H9 (cell line): ENCODE measurements around the gene ATG7. TPM values are rescaled to one million over a fixed set of nuclear protein-coding genes. Genes with fewer than 3 reads are reported as not detected.

Experiments
- DNase-seq: peaks from one replicate; pipeline ENCODE4 v3.0.0-alpha.2; 2017
- H2AFZ ChIP-seq: one replicate; pipeline ENCODE4 v1.6.1; 2013; ENCODE audit warnings: mild to moderate bottlenecking, low read length, control low read depth, moderate library complexity
- H2AK5ac ChIP-seq: 2 replicates; pipeline ENCODE4 v1.6.1; 2013; ENCODE audit warnings: low read length, control low read depth, mixed read lengths; ENCODE audit not compliant: insufficient read length
- H2BK120ac ChIP-seq: one replicate; pipeline ENCODE4 v1.6.1; 2013; ENCODE audit warnings: low read depth, mild to moderate bottlenecking, low read length, control low read depth, inconsistent platforms; ENCODE audit not compliant: poor library complexity, severe bottlenecking
- H2BK12ac ChIP-seq: 2 replicates; pipeline ENCODE4 v1.6.1; 2013; ENCODE audit warnings: low read length, control low read depth, mixed read lengths, low read depth; ENCODE audit not compliant: insufficient read length
- H2BK15ac ChIP-seq: 2 replicates; pipeline ENCODE4 v1.6.1; 2013; ENCODE audit warnings: low read depth, low read length, control low read depth
- H2BK20ac ChIP-seq: one replicate; pipeline ENCODE4 v1.6.1; 2013; ENCODE audit warnings: low read depth, mild to moderate bottlenecking, low read length, control low read depth, inconsistent platforms; ENCODE audit not compliant: poor library complexity, severe bottlenecking
- H2BK5ac ChIP-seq: 2 replicates; pipeline ENCODE4 v1.6.1; 2013; ENCODE audit warnings: low read length, control low read depth, mixed read lengths; ENCODE audit not compliant: insufficient read length
- H3K14ac ChIP-seq: 2 replicates; pipeline ENCODE4 v1.6.1; 2013; ENCODE audit warnings: low read length, control low read depth; ENCODE audit not compliant: insufficient read depth
- H3K18ac ChIP-seq: 2 replicates; pipeline ENCODE4 v1.6.1; 2013; ENCODE audit warnings: low read depth, mild to moderate bottlenecking, mixed read lengths, low read length, control low read depth; ENCODE audit not compliant: insufficient read length
- H3K23ac ChIP-seq: 2 replicates; pipeline ENCODE4 v1.6.1; 2013; ENCODE audit warnings: low read length, control low read depth, mixed read lengths, low read depth; ENCODE audit not compliant: insufficient read length
- H3K23me2 ChIP-seq: 2 replicates; pipeline ENCODE4 v1.6.1; 2013; ENCODE audit warnings: low read depth, mild to moderate bottlenecking, mixed read lengths, low read length, control low read depth; ENCODE audit not compliant: insufficient read length, poor library complexity, severe bottlenecking
- H3K27ac ChIP-seq: 2 replicates; pipeline ENCODE4 v1.5.1; 2013; ENCODE audit warnings: low read length, control low read depth, mixed read lengths, low read depth; ENCODE audit not compliant: insufficient read length
- H3K27me3 ChIP-seq: 2 replicates; pipeline ENCODE4 v1.6.1; 2013; ENCODE audit warnings: low read length, control low read depth, inconsistent platforms; ENCODE audit not compliant: insufficient read depth
- H3K4ac ChIP-seq: 2 replicates; pipeline ENCODE4 v1.6.1; 2013; ENCODE audit warnings: low read depth, mild to moderate bottlenecking, control low read depth, inconsistent platforms, low read length, moderate library complexity
- H3K4me1 ChIP-seq: 2 replicates; pipeline ENCODE4 v1.6.1; 2013; ENCODE audit warnings: low read length, control low read depth, inconsistent platforms; ENCODE audit not compliant: insufficient read depth
- H3K4me2 ChIP-seq: 2 replicates; pipeline ENCODE4 v1.6.1; 2013; ENCODE audit warnings: low read length, control low read depth, mixed read lengths; ENCODE audit not compliant: insufficient read length, insufficient read depth
- H3K56ac ChIP-seq: 2 replicates; pipeline ENCODE4 v1.6.1; 2013; ENCODE audit warnings: low read depth, mild to moderate bottlenecking, mixed read lengths, low read length, control low read depth; ENCODE audit not compliant: insufficient read length
- H3K79me1 ChIP-seq: 2 replicates; pipeline ENCODE4 v1.6.1; 2013; ENCODE audit warnings: low read depth, mild to moderate bottlenecking, moderate library complexity, low read length, control low read depth, inconsistent platforms; ENCODE audit not compliant: insufficient read depth, poor library complexity, severe bottlenecking
- H3K79me2 ChIP-seq: 2 replicates; pipeline ENCODE4 v1.6.1; 2013; ENCODE audit warnings: low read length, control low read depth, inconsistent platforms; ENCODE audit not compliant: insufficient read depth
- H3K9ac ChIP-seq: 2 replicates; pipeline ENCODE4 v1.6.1; 2013; ENCODE audit warnings: low read length, control low read depth, mixed read lengths; ENCODE audit not compliant: insufficient read length; ENCODE audit errors: extremely low read depth
- H3K9me3 ChIP-seq: one replicate; pipeline ENCODE4 v1.6.1; 2013; ENCODE audit warnings: low read depth, low read length, inconsistent platforms; ENCODE audit not compliant: control insufficient read depth
- H3T11ph ChIP-seq: one replicate; pipeline ENCODE4 v1.6.1; 2013; ENCODE audit warnings: mild to moderate bottlenecking, low read length, control low read depth, inconsistent platforms
- H4K20me1 ChIP-seq: one replicate; pipeline ENCODE4 v1.6.1; 2013; ENCODE audit not compliant: control insufficient read depth, insufficient read length, insufficient read depth
- H4K5ac ChIP-seq: 2 replicates; pipeline ENCODE4 v1.6.1; 2013; ENCODE audit warnings: low read depth, mild to moderate bottlenecking, mixed read lengths, low read length, control low read depth; ENCODE audit not compliant: insufficient read length
- H4K8ac ChIP-seq: replicated peaks from 2 replicates; pipeline ENCODE4 v1.6.1; 2013; ENCODE audit warnings: low read length, control low read depth, mixed read lengths, low read depth; ENCODE audit not compliant: insufficient read length
- H4K91ac ChIP-seq: 2 replicates; pipeline ENCODE4 v1.6.1; 2013; ENCODE audit warnings: low read depth, mild to moderate bottlenecking, moderate library complexity, mixed read lengths, low read length, control low read depth; ENCODE audit not compliant: insufficient read length
- H3K27ac Mint-ChIP-seq, 3 experiments: 2 replicates in 2 of 3; 3 replicates in 1 of 3; pipeline ENCODE4 v1.8.0; 2020 to 2021; ENCODE audit warnings: mixed read lengths in 3 of 3, mild to moderate bottlenecking in 1 of 3, moderate library complexity in 1 of 3
- H3K27me3 Mint-ChIP-seq: 2 replicates; pipeline ENCODE4 v1.8.0; 2021; ENCODE audit warnings: low read depth, mild to moderate bottlenecking, moderate library complexity, mixed read lengths
- H3K36me3 Mint-ChIP-seq, 3 experiments: 2 replicates in 2 of 3; 3 replicates in 1 of 3; pipeline ENCODE4 v1.8.0; 2020 to 2021; ENCODE audit warnings: low read depth in 3 of 3, mixed read lengths in 3 of 3; ENCODE audit not compliant: insufficient read depth in 1 of 3
- H3K4me1 Mint-ChIP-seq, 2 experiments: 2 replicates each; pipeline ENCODE4 v1.8.0; 2020; ENCODE audit warnings: mixed read lengths in 2 of 2
- H3K4me3 Mint-ChIP-seq, 2 experiments: 2 replicates in 1 of 2; 3 replicates in 1 of 2; pipeline ENCODE4 v1.8.0; 2020 to 2021; ENCODE audit warnings: mild to moderate bottlenecking in 2 of 2, mixed read lengths in 2 of 2, moderate library complexity in 1 of 2
- H3K9me3 Mint-ChIP-seq, 2 experiments: 2 replicates in 1 of 2; 3 replicates in 1 of 2; pipeline ENCODE4 v1.8.0; 2020; ENCODE audit warnings: mild to moderate bottlenecking in 2 of 2, mixed read lengths in 2 of 2, moderate library complexity in 1 of 2
- CTCF ChIP-seq: fragments of 200-600 bp; sonication (generic); conservative IDR thresholded peaks from 3 replicates; pipeline ENCODE4 v1.8.0; 2021; ENCODE audit warnings: antibody characterized with exemption, mild to moderate bottlenecking
- WGBS: extraction: QIAGEN DNeasy Blood & Tissue Kit; methylation state at CpG from one replicate; pipeline ENCODE4 v1.1.7; 2013; ENCODE audit warnings: missing lambda C conversion rate, low lambda C conversion rate, mixed read lengths; ENCODE audit not compliant: insufficient read length; ENCODE audit errors: extremely low coverage; 5-methylcytosine and 5-hydroxymethylcytosine counted together
- total RNA-seq: library from RNA; stranded (reverse); gene quantifications from 2 replicates; pipeline ENCODE4 v1.2.1, GENCODE V29; 2021

ATG7 gene
- total RNA-seq, 1 experiment from 2014 or later: 17.9 TPM

- H3K9me3 ChIP-seq: no peaks in the 10 kb centered on the region
- no peak overlapping the region for H3K4me2 ChIP-seq
- H3K79me1 ChIP-seq: peaks cover 3% of the 10 kb centered on the region
- no peaks in the 10 kb centered on the region for H3K4me1 ChIP-seq
- H3K23me2 ChIP-seq: no peaks in the 10 kb centered on the region
- H4K20me1 ChIP-seq: peaks cover 2% of the 10 kb centered on the region
- no peak overlapping the region for H4K5ac ChIP-seq
- no peaks in the 10 kb centered on the region for H3K27me3 ChIP-seq
- H2BK5ac ChIP-seq: no peak overlapping the region
- peak overlapping the region in 2 of 3 experiments; percentile 49 to 79; a peak in 3 of 7 replicates for H3K27ac Mint-ChIP-seq
- H2AK5ac ChIP-seq: no peak overlapping the region
- no peaks in the 10 kb centered on the region; the same call in 1 of the 2 replicates for H3K79me2 ChIP-seq
- TF ChIP-seq CTCF: no peak
- no peak overlapping the region for H2BK120ac ChIP-seq
- DNase-seq: no peak
- no peak overlapping the region for H3K14ac ChIP-seq
- H3K9ac ChIP-seq: no peak overlapping the region
- no CpG with 5 or more reads among the region's 16 CpGs for WGBS
- H3K36me3 Mint-ChIP-seq: peaks cover 7 to 40% (median 26%) of the 10 kb centered on the region in 3 experiments; a peak in 6 of 7 replicates
- H4K91ac ChIP-seq: no peak overlapping the region
- peaks cover 5 to 9% of the 10 kb centered on the region in 2 experiments; a peak in 1 of 4 replicates for H3K4me1 Mint-ChIP-seq
- no peak overlapping the region for H2BK15ac ChIP-seq
- H3K4ac ChIP-seq: no peak overlapping the region
- H3K23ac ChIP-seq: no peak overlapping the region
- no peaks in the 10 kb centered on the region for H3K9me3 Mint-ChIP-seq
- H3K18ac ChIP-seq: no peak overlapping the region
- no peak overlapping the region for H4K8ac ChIP-seq
- no peak overlapping the region for H3K27ac ChIP-seq
- no peak overlapping the region for H3K56ac ChIP-seq
- H3K4me3 Mint-ChIP-seq: no peak overlapping the region
- no peak overlapping the region for H2BK20ac ChIP-seq
- peaks cover 1% of the 10 kb centered on the region; the same call in 1 of the 2 replicates for H3K27me3 Mint-ChIP-seq
- no peak overlapping the region for H2AFZ ChIP-seq
- H2BK12ac ChIP-seq: no peak overlapping the region
- H3T11ph ChIP-seq: no peak overlapping the region
These were observed 291.1 kb downstream of the ATG7 start for GRCh38 chr3:11563159-11563864.
